ENCODE data around the gene FHIT.
"Not testable (repeated sequence)": the region's sequence is repeated elsewhere in the genome, so short reads cannot be mapped to it uniquely, and the experiment has no call there.

FHIT gene

GRCh38 chr3:61057464-61057863 is 193.8 kb downstream of the FHIT start:
- no peak for DNase-seq (ENCODE audit: low read depth)

DNA sequence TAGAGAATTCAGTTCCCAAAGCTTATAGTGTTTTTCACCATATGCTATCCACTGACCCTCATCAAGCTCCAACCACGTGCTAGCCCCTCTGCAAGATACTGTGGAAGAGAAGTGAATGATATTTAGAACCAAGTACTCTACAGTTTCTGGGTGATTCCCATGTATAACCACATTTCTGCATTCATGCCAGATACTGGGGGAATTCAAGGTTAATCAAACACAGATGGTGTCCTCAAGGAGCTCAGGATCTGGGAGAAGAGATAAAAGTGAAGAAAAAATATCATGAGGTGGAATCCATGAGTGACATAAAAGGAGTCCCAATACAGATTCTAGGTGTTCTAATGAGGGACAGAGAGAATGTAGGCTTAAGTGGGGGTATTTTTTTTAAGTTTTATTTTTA is 195.8 kb downstream of the FHIT start:
- DNase-seq (ENCODE audit: low read depth), result no peak

DNA sequence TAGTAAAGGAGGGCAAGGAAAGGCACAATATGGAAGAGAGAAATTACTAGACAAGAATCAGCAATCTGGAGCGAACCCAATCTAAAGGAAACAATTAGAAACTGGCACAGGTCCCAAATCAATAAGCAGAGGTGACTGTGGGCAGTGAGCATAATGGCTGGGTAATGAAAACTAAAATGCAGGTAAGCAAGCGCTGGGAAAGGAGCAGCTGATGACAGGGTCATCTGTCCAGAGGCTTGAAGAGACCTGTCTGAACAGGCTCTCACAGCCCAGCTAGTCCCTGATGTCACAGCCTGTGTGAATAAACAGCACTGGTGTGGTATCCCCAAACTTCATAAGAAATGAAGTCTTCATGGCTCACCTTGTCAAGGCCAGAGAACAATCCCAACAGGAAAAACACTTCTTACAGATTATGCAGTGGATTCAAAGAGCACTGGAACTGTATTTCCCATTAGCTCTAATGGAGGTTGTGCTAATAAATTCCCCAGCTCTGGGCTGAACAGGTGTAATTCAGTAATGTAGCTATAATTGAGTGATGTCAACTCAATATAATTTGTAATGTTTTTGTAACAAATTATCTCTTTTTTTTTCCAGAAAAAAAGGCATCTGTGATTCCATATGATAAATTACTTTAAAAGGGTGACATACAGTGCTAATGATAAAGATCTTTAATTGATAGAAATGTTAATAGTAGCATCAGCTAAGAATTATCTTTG is 197.3 kb downstream of the FHIT start:
- no peak for DNase-seq (ENCODE audit: low read depth)

DNA sequence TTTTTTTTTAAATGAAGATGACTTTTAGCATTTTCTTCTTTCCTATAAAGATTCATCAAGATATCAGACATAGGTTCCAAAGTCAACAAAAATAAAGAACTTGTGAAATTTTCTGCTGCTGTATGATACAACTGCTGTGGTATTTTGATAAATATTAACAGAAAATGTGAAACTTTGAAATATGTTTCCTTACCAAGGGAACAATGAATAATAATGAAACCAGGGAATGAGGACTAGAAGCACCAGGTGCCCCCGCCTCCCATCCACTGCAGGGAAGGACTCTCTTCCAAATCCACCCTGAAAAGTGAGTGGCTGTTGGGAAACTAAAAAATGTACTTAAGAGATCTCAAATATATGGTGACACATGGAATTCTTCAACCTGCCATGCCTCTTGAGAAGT is 198.4 kb downstream of the FHIT start:
- no peak for DNase-seq (ENCODE audit: low read depth)

- DNase-seq (ENCODE audit: low read depth), result no peak
These were observed 199.6 kb downstream of the FHIT start for GRCh38 chr3:61051666-61052065.

DNA sequence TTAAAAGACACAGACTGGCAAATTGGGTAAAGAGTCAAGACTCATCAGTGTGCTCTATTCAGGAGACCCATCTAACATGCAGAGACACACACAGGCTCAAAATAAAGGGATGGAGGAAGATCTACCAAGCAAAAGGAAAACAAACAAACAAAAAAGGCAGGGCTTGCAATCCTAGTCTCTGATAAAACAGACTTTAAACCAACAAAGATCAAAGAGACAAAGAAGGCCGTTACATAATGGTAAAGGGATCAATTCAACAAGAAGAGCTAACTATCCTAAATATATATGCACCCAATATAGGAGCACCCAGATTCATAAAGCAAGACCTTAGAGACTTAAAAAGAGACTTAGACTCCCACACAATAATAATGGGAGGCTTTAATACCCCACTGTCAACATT is 206.1 kb downstream of the FHIT start:
- DNase-seq (ENCODE audit: low read depth), result not testable (repeated sequence)

GRCh38 chr3:61043156-61043555 is 208.1 kb downstream of the FHIT start:
- DNase-seq (ENCODE audit: low read depth), result no peak

GRCh38 chr3:61040618-61041017 is 210.6 kb downstream of the FHIT start:
- DNase-seq (ENCODE audit: low read depth), result no peak

- no peak for DNase-seq (ENCODE audit: low read depth)
These were observed 215.7 kb downstream of the FHIT start for GRCh38 chr3:61035573-61035972.

DNA sequence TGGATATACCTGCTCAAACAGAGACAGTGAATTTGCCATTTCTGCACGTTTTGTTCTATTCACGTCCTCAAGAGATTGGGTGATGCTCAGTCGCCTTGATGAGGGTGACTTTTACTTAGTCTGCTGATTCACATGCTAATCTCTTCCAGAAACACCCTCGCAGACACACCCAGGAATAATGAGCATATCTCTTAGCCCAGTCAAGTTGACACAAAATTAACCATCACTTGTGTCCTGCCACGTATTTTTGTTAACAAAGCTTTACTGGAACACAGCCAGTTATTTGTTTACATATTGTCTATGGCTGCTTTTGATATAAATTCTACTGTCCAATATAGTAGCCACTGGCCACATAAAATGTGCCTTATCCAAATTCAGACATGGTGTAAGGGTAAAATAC is 218.3 kb downstream of the FHIT start:
- DNase-seq (ENCODE audit: low read depth), result no peak

DNA sequence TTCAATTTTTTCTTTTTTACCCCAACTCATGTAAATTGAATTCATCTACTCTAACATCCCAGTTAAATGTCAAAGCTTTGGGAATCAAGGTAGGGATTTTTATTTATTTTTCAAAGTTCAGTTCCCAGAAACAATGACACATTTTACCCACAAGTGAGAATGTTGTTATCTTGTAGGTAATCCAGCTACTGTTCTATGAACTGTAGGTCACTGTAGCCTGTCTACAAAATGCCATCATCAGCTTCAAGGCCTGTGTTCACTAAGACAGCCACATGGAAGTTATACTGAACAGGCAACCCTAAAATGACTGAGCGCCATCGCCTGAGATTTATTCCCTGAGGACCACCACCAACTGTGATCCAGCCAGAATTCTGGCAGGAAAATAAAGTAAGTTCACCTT is 219.7 kb downstream of the FHIT start:
- no peak for DNase-seq (ENCODE audit: low read depth)

DNA sequence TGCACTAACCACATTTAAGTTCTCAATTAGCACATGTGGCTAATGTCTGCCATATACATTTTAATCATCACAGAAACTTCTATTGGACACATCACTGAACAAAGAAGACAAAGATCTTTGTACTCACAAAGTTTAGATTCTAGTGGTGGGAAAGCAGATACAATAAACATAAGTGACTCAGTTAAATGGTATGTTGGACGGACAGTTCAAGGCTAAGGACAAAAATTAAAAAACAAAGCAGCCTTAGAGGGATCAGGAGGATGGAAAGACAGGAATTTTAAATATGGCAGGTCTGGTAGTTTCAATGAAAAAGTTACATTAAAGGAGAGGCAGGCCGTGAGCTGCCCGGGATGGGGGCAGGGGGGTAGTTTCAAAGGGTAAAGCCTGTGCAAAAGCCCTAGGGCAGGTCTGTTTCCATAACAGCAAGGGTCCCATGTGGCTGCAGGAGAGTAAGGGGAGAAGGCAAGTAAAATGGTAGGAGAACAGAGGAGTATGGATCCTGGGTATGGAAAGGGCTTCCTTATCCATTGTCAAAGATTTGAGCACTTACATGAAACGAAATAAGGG is 220.7 kb downstream of the FHIT start:
- DNase-seq (ENCODE audit: low read depth), result peak; percentile 32

- no peak for DNase-seq (ENCODE audit: low read depth)
These were observed 222.1 kb downstream of the FHIT start for GRCh38 chr3:61029194-61029593.

DNA sequence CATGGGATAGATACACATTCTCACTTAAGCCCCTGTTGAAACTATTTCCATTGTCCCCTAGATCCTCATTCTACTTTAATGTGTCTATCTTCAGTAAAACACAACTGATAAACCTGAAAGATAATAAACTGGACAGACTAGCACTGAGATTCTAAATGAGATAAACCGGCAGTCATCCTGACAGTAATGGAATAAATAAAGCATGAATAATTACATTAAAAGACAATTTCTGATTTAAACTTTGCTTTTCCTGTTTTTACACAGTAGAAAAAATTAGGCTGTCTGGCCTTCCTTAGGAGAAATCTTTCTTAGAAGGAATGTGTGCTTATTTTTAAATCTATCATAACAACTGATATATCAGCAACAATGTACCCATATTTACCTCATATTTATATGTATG is 232.4 kb downstream of the FHIT start:
- DNase-seq (ENCODE audit: low read depth), result no peak

DNA sequence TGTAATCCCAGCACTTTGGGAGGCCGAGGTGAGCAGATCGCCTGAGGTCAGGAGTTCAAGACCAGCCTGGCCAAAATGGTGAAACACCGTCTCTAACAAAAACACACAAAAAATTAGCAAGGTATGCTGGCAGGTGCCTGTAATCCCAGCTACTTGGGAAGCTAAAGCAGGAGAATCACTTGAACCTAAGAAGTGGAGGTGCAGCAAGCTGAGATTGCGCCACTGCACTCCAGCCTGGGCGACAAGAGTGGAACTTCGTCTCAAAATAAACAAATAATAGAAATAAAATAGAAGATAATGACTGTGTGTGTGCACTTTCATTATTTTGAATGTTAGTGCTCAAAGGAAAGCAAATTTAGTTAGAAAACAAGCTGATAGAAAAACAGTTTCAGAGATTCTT is 234.2 kb downstream of the FHIT start:
- not testable (repeated sequence) for DNase-seq (ENCODE audit: low read depth)

GRCh38 chr3:61015859-61016258 is 235.4 kb downstream of the FHIT start:
- DNase-seq (ENCODE audit: low read depth), result no peak

GRCh38 chr3:61015408-61015807 is 235.8 kb downstream of the FHIT start:
- DNase-seq (ENCODE audit: low read depth), result peak; percentile 3

DNA sequence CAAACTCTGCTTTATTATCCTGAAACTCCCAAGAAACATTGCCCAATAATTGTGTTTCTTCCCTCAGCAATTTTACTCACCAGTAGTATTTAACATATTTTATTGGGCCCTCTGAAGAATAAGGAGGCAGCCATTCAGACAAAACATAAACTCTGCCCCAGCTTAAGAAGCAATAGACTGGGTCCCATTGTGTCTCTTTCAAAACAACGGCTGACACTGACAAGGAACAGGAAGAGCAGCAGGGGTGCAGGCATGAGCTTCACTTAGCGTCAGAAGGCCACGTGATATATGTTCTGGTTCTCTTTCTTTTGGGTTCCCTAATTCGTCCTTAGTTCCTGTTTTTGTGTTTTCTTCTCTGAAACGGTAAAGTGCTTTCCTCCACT is 242.3 kb downstream of the FHIT start:
- no peak for DNase-seq (ENCODE audit: low read depth)

GRCh38 chr3:61008153-61008997 is 242.9 kb downstream of the FHIT start:
- no peak for DNase-seq (ENCODE audit: low read depth)

GRCh38 chr3:61005591-61005990 is 245.7 kb downstream of the FHIT start:
- no peak for DNase-seq (ENCODE audit: low read depth)

GRCh38 chr3:60998858-60999257 is 252.4 kb downstream of the FHIT start:
- no peak for DNase-seq (ENCODE audit: low read depth)

DNA sequence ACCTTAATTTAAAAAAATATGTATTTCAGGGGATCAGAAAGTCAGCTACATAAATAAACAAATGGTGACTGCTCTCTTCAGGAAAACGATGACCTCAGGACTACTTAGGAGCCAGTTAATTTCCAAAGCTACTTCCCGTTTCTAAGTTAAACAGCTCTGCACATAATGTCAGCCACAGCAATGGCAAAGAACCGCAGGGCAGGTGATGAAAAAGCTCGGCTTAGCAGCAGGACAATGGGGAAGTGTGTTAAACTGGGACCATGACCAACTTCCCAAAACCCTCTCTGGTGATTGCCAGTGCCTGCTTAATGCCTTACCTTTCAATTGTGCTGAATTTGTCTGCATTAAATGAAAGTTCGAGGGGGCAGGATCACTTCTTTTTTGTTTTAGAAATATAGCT is 258.9 kb downstream of the FHIT start:
- DNase-seq (ENCODE audit: low read depth), result no peak

GRCh38 chr3:60990442-60990730 is 260.9 kb downstream of the FHIT start:
- DNase-seq (ENCODE audit: low read depth), result no peak

Measured in EH (cell line).